SH-SY5Y (cell line): Measurements from ENCODE around the gene SNX18.

Source experiments
- GATA2 ChIP-seq: IDR thresholded peaks from 2 replicates; pipeline ENCODE4 v1.6.1; 2011; ENCODE audit warnings: mild to moderate bottlenecking, low read depth, low read length
- GATA3 ChIP-seq: IDR thresholded peaks from 2 replicates; pipeline ENCODE4 v1.6.1; 2011; ENCODE audit warnings: low read depth, mild to moderate bottlenecking, low read length, moderate library complexity

- no peak for TF ChIP-seq GATA3
- no peak for TF ChIP-seq GATA2
These were observed 46.2 kb upstream of the SNX18 start for GRCh38 chr5:54471398-54471797.
